Hypothalamus (tissue), 51 donors: ENCODE measurements around the gene THRB.
A peak's percentile ranks its signal among the peaks of the same experiment; 100 is the strongest.

ENCODE experiments used
- DNase-seq, 51 donors: peaks; one replicate each; lab custom pipeline; 2025; lab: John Stamatoyannopoulos, UW

Gene THRB

DNA sequence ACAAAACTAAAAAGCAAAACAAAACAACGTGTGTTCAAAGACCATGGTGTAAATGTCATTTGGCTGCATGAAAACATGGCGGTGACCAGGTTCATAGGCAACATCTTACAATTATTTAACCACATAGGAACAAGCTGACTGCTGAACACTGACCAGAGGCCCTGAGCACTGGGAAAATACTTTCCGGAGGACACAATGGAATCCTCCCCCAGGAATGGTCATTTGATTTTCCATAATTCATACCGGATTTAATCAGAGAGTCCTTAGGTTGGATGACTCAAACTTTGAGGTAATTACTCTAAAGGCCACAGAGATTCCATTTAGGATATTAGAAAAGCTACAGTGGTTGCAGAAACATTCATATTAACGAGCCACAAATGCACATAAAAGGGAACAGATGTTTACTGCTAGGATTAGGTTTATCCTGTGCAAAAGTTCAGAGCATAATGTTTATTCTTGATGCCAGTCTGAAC lies 294.8 kb downstream of the THRB start:
- no peak for DNase-seq

DNA sequence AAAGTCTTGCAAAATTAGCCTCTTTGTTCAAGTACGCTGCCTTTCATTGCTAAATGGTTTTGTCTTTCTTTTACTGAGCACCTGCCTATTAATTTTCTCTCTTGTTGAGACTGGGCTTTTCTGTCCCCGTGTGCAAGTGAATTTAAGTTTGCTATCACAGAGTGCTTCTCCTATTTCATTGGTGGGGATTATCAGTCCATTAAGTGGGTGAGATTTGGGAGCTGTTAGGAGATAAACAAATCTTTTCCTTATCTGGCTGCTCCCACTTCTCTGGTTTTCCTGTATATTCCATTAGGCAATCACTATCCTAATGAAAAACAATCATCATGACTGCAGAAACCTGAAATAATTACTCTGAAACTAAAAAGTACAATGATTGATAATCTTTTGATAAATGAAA lies 295.4 kb downstream of the THRB start:
- DNase-seq: no peak

DNA sequence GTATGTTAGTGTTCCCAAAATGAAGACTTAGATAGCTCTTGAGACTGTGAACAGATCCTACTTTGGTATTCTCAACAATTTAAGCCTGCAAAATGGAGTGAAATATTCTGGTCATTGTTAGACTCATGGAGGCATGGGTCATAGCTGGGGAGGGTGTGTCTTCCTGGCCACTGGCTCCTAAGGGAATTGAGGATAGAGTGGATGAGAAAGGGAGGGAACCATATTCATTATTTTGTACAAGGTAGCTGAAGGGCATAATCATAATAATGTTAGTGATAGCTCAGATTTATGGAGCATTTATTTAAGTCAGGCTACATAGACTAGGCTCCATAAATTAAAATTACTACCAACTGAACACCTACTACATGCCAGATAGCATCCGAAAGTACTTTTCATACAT lies 295.9 kb downstream of the THRB start:
- DNase-seq: no peak

DNA sequence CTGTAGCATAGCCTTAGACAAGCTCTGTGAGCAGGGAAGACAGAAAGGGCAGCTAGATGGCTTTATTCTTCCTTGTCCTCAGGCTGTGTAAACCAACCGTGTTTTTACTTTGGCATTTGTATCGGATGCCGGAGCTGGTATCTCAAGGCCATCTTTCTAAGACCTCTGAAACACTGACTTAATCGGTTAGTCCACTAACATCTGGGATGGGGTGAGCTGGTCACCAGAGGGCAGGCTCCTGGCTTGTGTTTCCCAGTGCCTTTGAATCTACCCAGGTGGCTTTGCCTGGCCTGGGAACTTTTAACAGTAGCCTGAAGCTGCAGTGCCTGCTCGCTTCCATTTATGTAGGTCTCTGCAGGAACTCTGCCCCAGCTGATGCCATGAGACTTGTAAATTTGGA lies 296.8 kb downstream of the THRB start:
- no peak for DNase-seq

DNA sequence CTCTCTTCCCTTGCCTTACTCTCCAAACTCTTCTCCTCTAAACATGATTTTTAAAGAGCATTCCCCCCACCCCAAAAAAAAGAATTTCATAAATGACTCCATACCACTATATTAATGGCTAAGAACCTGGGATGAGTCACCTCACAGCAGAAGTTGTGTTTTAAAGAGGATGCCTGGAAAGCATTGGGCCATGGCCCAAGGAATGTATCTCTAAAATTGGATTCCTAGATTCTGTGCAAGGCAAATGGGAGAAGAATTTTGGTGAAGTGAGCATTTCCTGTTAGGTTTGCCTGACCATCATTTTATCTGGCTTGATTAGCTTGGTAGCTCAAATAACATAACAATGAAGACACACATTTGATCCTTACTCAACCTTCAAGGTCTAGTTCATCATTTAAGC lies 298.1 kb downstream of the THRB start:
- DNase-seq: no peak

DNA sequence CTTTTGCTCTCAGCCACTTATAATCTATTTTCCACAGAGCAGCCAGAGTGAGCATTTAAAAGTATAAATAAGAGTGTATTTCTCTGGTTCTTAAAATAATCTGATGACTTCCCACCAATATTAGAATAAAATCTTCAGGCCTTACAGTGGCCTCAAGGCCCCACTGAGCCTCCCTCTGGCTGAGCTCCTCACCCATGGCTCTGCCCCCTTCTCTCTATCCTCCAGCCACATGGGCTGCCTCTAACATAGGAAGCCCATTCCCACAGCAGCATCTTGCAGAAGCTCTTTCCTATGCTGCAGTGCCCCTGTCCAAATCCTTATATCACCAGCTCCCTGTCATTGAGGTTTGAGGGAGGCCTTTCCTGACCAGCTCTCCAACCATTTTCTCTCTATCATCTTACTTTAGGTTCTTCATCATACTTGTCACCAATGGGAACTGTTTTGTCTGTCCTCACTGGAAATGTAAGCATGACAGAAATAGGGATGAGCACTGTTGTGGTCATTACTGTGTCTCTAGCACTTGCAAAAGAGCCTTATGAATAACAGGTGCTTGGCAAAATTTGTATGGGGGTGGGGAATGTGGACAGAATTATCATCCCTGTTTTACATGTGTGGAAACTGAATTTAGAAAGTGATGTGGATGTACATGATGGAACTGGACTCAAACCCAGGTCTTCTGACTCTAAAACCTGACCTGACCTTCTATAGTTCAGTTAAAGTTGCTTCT lies 299.0 kb downstream of the THRB start:
- DNase-seq: no peak

DNA sequence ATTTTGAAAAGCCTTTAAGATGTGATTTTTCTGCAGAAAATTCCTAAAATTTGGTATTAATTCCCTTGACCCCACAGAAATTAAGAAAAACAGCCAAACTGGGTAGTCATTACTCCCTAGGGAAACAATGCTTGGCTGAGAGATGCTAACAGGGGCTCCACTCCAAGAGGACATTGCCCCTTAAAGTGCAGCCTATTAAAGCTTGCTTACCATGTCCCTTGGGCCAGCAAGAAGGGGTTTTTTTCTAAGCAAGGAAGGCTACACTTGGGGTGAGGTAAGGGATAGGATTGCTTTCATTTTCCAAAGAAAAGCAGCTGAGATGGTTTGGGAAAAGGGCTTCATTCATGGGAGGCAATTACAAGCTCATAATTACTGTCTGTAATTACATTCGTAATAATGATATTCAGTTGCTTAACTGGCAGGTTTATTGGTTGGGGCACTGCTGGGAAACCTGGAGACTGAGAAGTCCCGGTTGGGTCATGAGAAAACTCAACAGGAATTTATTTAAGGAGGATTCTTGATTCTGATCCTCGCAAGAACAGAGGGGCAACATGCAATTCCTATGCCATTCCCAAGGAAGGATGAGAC lies 302.1 kb downstream of the THRB start:
- no peak for DNase-seq

DNA sequence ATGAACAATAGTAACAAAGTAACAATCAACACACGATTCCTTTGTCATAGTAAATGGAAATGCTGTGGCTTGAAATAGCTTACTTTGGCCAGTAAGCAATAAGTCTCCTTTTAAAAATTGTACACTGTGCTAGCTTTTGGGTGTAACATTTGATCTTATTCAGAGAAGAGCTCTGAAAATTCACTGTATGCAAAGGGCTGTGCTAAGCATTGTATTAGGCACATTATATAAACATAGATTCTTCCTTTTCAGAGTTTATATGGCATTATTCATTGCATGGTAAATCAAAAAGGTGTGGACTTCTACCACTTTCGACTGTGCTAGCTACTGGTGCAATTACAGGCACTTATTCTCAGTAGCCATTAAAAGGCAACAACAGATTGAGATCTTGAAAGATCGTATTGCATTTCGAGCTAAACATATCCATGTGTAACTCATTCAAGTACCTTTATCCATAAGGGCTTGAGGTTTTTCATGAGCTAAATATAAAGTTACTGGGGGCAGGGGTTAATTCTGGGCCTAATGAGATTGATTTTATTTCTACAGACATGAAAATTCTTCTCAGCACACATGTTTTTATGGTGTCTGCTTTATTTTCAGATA lies 302.7 kb downstream of the THRB start:
- no peak for DNase-seq

DNA sequence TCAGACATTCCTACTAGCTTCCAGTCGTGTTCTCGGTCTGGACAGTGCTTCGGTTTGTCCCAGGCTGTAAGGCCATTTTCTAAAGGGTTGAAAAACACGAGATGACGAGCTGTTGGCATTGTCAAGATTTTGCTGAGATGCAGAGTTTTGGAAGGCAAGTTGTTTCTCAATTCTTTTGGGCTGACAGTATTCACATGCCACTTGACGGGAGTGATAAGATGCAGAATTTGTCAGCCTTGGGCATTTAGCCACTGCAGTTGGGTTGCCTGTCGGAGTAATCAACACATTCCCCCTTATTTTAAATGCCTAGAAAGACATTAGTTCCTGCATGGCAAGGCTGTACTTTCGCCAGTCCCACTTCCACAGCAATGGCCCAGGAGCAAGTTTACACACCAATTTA lies 304.4 kb downstream of the THRB start:
- no peak for DNase-seq

DNA sequence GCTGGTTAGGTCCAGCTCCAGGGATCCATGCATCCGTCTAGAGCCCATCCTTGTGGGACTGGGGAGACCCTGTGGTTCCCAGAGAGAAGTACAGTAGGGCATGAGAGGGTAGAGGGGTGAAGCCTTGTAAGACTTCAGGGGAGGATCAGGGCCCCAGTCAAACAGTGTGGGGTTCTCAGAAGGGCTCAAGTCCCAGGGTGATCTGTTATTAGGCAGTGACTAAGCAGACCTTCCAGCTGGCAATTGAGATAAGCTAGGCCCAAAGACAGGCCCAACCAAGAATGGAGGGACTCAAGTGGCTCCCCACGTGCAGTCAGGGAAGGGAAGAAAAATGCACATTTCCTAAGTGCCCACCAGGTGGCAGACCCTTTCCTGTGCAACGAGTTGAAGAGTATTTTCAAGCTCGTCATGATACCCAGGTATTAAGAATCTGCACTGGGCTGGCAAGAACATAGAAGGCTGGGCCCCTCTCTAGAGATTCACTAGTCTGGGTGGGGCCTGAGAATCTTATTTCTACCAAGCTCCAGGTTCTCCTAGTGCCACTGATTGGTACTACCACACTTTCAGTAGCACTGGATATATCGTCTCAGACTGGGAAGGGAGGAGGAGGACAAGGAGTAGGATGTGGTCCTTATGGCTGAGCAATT lies 308.8 kb downstream of the THRB start:
- peak in 27 of 51 donors; percentile 0 to 43 (median 9) for DNase-seq

DNA sequence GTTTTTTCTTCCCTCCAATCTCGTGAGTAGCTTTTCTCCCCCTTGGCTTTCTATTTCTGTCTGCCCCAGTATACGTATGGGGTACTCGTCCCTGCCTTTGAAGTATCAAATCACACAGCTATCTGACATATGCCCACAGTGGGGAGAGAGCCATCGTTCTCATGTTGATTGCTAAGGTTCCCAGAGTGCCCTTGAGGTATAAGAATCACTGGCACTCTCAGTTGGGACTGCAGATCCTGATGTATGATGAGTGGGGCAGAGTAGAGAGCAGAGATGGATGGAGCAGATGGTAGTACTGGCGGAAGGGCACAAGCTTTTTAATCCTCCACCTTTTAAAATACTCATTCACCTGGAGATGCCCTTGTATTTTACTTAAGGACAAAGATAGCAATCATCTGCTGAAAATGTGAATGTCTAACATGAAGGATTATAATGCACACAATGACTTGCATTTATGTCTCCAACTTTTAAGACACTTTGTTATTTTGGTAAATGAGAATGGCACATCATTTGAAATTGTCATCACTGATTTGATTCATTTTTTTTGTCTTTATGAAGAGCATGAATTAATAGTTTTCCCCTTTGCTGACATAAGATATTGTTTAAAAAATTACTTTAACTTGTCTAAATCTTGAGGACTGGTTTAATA lies 310.0 kb downstream of the THRB start:
- no peak for DNase-seq

DNA sequence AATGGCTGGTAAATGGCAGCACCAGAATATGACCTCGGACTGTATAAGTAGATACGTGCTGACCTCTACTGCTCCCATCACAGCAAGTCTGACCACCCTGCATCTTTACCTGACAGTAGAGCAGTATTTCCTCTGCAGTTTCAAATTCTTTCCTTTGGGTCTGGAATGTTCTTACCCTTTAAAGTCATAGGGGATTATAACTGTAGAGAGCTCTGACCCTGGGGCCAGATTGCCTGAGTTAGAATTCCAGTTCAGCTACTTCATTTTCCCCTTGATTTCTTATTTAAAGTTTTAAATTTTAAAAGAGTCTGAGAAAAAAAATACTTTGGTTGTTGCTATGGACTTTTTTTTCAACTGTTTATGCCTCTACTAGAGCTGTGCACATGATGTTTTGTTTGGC lies 311.9 kb downstream of the THRB start:
- no peak for DNase-seq

DNA sequence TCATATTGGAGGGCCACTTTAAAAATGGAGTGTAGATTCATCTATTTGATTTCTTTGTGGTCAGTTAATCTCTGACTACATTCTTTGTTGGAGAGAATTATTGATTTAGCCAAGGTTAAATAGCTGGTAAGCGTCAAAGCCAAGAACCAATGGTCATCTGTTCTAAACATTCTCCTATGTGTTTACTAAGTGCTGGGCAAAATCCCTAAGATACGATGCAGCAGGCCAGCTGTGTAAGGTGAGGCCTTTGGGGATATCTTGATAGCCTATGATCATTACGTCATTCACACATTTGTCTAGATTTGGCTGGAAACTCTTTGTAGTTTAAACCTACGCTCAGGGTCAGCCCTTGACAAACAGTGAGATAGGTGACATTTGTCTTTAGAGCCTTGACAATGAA lies 313.4 kb downstream of the THRB start:
- DNase-seq: no peak

DNA sequence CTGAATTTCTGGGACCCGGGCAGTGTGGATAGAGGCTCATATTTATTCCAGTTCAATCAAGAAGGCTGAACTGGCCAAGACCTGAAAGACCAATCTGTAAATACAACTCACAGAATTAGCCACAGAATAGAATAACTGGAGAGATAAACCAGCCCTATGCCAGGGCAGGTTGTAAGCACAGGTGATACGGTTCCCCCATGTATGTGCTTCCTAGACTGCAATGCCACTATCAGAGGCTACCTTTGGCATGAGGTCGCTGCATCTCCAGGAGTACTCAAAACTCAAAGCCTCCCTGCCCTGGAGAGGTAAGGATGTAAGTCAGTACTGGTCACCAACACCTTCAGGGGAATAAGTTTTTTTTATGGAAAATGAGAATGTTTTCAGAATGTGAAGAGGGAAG lies 314.0 kb downstream of the THRB start:
- no peak for DNase-seq

DNA sequence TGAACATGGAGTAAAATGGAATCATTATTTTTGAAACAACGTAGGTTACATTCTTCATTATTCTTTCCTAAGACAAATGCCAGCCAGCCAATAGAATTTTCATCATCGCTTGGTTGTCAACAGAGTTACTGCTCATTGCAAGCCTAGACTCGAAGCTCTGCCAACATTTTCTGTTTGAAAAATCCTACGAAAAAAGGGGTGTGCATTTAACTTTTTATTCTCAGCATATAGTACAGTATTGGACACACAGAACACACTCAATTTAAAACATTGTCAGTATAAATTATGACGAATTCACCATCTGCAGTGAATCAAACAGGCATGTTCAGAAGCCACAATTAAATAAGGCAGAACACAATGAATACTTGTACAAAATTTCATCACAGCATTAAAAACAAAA lies 317.4 kb downstream of the THRB start:
- no peak for DNase-seq

DNA sequence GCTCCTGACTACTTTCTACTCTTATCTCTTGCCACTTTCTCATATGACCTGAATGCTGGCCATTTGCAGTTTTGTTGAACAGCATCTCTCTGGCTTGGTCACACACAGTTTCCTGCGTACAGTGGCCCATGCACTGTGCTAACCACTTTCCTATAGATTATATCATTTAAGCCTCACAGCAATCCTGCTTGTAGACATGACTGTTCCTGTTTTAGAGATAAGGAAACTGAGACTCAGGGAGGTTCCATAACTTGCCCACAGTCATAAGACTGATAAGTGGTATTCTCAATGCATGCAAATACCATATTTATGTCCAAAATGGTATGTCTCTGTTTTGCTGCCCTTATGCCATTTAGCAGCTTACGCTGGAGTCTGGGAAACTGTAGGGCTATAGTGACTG lies 320.0 kb downstream of the THRB start:
- no peak for DNase-seq

DNA sequence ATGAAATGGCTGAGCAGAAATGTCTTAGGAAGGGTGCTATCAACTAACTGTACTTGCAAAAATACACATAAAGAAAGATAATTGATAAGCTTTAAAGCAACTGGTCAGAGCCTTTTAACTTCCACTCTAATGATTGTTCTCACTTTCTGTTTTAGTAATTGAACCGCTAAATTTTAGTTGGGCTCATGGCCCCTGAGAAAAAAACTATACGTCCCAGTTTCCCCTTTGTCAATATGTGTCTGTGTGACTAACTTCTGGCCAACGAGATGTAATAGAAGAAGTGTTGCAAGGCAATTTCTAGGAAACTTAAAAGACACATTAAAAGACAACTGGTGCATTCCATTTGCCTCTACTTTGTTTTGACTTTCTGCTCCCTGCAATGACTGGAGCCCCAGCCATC lies 325.7 kb downstream of the THRB start:
- DNase-seq: no peak

DNA sequence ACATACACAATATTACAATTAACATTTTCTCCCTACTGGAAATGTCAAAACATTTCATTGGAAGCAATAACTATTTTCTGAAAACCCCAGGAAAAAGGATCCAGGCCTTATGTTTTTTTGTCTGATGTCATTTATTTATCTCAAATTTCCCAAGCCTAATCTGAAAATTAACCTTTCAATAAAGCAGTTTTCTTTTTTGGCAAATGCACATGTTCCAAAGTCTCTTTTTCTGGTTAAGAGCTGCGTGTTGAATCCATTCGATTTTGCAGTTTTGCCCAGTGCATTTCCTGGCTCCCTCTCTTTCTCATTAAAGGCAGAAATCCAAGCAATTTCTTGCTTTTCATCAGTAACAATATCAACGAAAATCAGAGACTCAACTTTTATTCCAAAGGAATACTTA lies 327.2 kb downstream of the THRB start:
- no peak for DNase-seq

DNA sequence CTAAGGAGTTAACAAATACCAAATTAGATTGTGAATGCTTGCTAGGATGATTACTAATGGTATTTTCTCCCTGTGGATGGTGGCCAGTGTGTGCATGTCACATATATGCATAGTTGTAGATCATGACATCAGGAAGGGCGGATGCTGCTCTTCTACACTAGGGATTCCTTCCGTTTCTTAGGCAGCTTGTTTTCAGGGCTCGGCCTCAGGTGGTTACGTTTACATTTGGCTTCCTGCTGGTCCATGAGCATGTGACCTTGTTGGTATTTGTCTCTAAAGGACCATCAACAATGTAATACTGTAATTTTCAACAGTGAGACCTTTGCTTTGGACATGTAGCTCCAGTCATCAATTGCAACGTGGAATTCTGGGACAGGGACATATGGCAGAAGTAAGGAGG lies 328.1 kb downstream of the THRB start:
- DNase-seq: no peak

DNA sequence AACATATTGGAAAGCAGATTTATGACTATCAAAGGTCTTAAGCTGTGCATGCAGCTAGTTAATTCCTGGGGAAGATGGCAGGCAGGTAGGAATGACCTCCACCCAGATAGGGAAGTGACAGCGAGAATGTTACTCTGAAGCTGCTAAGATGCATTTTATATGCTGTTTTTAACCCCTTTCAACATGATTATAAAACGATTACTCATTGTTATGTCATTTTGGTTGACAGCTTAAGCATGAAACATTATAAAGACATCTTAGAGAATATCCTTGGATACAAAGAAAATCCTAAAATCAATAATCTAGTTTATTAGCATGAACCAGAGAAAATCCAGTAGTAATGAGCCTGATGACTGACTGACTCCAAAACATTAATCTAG lies 329.1 kb downstream of the THRB start:
- DNase-seq: no peak

DNA sequence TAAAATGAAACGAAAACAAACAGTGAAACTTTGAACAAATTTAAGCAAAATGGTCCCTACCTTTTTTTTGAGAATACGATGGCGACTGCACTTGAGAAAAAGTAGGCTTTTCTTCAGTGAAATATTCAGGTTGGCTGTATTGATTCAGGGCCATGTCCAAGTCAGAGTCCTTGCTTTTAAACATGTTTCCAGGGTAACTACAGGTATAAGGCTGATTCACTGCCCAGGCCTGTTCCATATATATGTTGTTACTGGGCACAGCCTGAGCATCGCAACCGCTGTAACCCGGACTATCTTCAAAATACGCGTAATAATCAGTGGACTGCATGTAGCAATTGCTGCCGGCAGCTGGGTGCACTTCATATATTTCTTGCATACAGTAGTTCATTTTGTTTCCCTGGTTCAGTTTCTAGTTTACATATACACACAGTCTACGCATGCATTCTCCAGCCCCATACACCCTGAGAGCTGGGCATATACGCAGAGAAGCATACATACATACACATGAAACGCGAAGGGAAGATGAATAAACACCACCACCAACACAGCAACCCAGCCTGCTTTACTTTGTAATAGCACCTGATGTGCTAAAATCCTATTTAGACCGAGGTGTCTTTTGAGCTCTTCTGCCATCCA lies 329.6 kb downstream of the THRB start:
- DNase-seq: no peak
